Peyer's patch (tissue), 4 donors: ENCODE data around the gene DIP2A.

ENCODE experiments used
- POLR2A ChIP-seq, 2 donors: fragments of 450-650 bp; IDR thresholded peaks; one replicate each; pipeline ENCODE4 v1.5.1; 2017; ENCODE audit warnings: antibody characterized with exemption in 2 of 2, mild to moderate bottlenecking in 2 of 2, moderate library complexity in 2 of 2
- TF ChIP-seq, protein P1 (sequence below), 6 experiments: fragments of 450-650 bp in 4 of 6; fragments of 200-600 bp in 2 of 6; sonication (generic) in 1 of 6; IDR thresholded peaks; one replicate each; pipeline ENCODE4 v1.5.1; 2017 to 2019; ENCODE audit warnings: antibody characterized with exemption in 6 of 6, mild to moderate bottlenecking in 3 of 6, moderate library complexity in 1 of 6

DNA sequence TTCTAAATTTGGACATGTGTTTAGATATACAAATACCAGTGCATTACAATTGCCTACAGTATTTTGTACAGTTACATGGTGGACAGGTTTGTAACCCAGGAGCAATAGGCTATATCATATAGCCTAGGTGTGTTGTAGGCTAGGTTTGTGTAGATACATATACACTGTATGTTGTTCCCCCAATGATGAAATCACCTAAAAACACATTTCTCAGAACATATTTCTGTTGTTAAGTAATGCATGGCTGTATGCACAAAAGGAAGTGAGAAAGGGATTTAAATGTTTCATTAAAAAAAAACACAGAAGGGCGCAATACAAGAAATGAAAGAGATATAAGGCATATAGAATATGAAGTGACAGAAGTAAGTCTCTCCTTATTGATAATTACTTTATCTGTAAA is 114.2 kb downstream of the DIP2A start:
- TF ChIP-seq, protein P1, sequence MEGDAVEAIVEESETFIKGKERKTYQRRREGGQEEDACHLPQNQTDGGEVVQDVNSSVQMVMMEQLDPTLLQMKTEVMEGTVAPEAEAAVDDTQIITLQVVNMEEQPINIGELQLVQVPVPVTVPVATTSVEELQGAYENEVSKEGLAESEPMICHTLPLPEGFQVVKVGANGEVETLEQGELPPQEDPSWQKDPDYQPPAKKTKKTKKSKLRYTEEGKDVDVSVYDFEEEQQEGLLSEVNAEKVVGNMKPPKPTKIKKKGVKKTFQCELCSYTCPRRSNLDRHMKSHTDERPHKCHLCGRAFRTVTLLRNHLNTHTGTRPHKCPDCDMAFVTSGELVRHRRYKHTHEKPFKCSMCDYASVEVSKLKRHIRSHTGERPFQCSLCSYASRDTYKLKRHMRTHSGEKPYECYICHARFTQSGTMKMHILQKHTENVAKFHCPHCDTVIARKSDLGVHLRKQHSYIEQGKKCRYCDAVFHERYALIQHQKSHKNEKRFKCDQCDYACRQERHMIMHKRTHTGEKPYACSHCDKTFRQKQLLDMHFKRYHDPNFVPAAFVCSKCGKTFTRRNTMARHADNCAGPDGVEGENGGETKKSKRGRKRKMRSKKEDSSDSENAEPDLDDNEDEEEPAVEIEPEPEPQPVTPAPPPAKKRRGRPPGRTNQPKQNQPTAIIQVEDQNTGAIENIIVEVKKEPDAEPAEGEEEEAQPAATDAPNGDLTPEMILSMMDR (IDR thresholded peaks at IDR 0.05): no peak
- TF ChIP-seq POLR2A (IDR thresholded peaks at IDR 0.05): no peak
